Stimulated activated CD4-positive, alpha-beta T cell treated with anti-CD3 and anti-CD28 coated beads, Interleukin-12 subunit alpha, Interleukin-12 subunit beta, amount 100 ng/mL, for 48 hours (primary cell): ENCODE measurements around the gene ADAT3.

Experiments used
- DNase-seq, 3 donors: peaks; one replicate each; pipeline ENCODE4 v3.0.0-alpha.2; 2020; ENCODE audit warnings: low read depth in 2 of 3, low spot score in 1 of 3

Gene ADAT3

GRCh38 chr19:1905110-1905862, at the start of gene ADAT3, which contains the start of gene SCAMP4:
Gene ADAT3 (plus strand): TSS chr19:1905399. CDS start chr19:1912048, 6,649 bp downstream.
Gene SCAMP4 (plus strand): TSS chr19:1905399. CDS start chr19:1915020, 9,621 bp downstream.
- DNase-seq, result peak; percentile 96 to 99 (median 98)

GRCh38 chr19:1855828-1856255, 49.4 kb upstream of the ADAT3 start:
- DNase-seq, result no peak

- DNase-seq, result no peak
These were observed 48.9 kb upstream of the ADAT3 start for GRCh38 chr19:1856345-1856697.

- no peak for DNase-seq
These were observed 48.2 kb upstream of the ADAT3 start for GRCh38 chr19:1856698-1857603.

GRCh38 chr19:1857648-1858326, 47.4 kb upstream of the ADAT3 start:
- DNase-seq, result no peak

- no peak for DNase-seq
These were observed 46.7 kb upstream of the ADAT3 start for GRCh38 chr19:1858412-1859081.

- no peak for DNase-seq
These were observed 45.8 kb upstream of the ADAT3 start for GRCh38 chr19:1859331-1859781.

- DNase-seq, result no peak
These were observed 45.0 kb upstream of the ADAT3 start for GRCh38 chr19:1860042-1860775.

- no peak for DNase-seq
These were observed 44.2 kb upstream of the ADAT3 start for GRCh38 chr19:1860821-1861598.

- DNase-seq, result no peak
These were observed 43.6 kb upstream of the ADAT3 start for GRCh38 chr19:1861599-1862031.

GRCh38 chr19:1862068-1862423, 43.2 kb upstream of the ADAT3 start:
- DNase-seq, result no peak

GRCh38 chr19:1862424-1863327, 42.5 kb upstream of the ADAT3 start:
- no peak for DNase-seq

GRCh38 chr19:1863328-1863637, 41.9 kb upstream of the ADAT3 start, which contains the start of gene KLF16:
Gene KLF16 (minus strand): TSS chr19:1863579. CDS start chr19:1863497, 82 bp downstream.
- DNase-seq, result no peak

- DNase-seq, result peak; percentile 87 to 94 (median 88)
These were observed 41.3 kb upstream of the ADAT3 start for GRCh38 chr19:1863638-1864479.

- no peak for DNase-seq
These were observed 40.6 kb upstream of the ADAT3 start for GRCh38 chr19:1864480-1865171.

GRCh38 chr19:1865172-1866010, 39.8 kb upstream of the ADAT3 start:
- DNase-seq, result no peak
